Adrenal gland (tissue), 12 donors: ENCODE results near the gene KRT6C. TPM values are rescaled to one million over a fixed set of nuclear protein-coding genes. Genes with fewer than 3 reads are reported as not detected.
"Not testable (repeated sequence)": the region's sequence is repeated elsewhere in the genome, so short reads cannot be mapped to it uniquely, and the experiment has no call there.

ENCODE experiments used
- DNase-seq, 7 donors: peaks; one replicate each; pipeline ENCODE4 v3.0.0-alpha.2; 2019 to 2020
- H3K27ac ChIP-seq, 5 donors: fragments of 200-600 bp; sonication (generic) in 4 of 5; 1 replicate in 3 of 5; 2 replicates in 2 of 5; pipeline versions ENCODE4 v1.5.1 to v1.8.0; 2016 to 2020; ENCODE audit warnings: mild to moderate bottlenecking in 1 of 5
- H3K27me3 ChIP-seq: fragments of 200-600 bp; 2 replicates; pipeline ENCODE4 v1.8.0; 2021
- H3K36me3 ChIP-seq, 2 donors: fragments of 200-600 bp; replicated peaks in 1 of 2; 1 replicate in 1 of 2; 2 replicates in 1 of 2; pipeline versions ENCODE4 v1.5.1 to v1.8.0; 2018 to 2022
- H3K4me1 ChIP-seq, 2 donors: fragments of 200-600 bp; replicated peaks in 1 of 2; 1 replicate in 1 of 2; 2 replicates in 1 of 2; pipeline versions ENCODE4 v1.5.1 to v1.8.0; 2018 to 2021
- H3K4me3 ChIP-seq, 4 donors: fragments of 200-600 bp; sonication (generic) in 3 of 4; one replicate each; pipeline ENCODE4 v1.5.1; 2016 to 2018
- H3K9me3 ChIP-seq, 3 donors: fragments of 200-600 bp; sonication (generic) in 1 of 3; replicated peaks in 1 of 3; 1 replicate in 2 of 3; 2 replicates in 1 of 3; pipeline versions ENCODE4 v1.5.1 to v1.8.0; 2016 to 2021
- POLR2A ChIP-seq, 2 donors: fragments of 450-650 bp; IDR thresholded peaks; one replicate each; pipeline ENCODE4 v1.6.1; 2017; ENCODE audit warnings: antibody characterized with exemption in 2 of 2, mild to moderate bottlenecking in 2 of 2, moderate library complexity in 1 of 2
- WGBS, 4 donors: extraction: QIAGEN DNeasy Blood & Tissue Kit in 2 of 4; methylation state at CpG; one replicate each; pipeline versions ENCODE4 v1.1.5 to v1.1.7; 2013 to 2017; 5-methylcytosine and 5-hydroxymethylcytosine counted together
- intact Hi-C, 2 donors: fragments of 100-400 bp; cut with DNase I; formaldehyde crosslinking; loops; one replicate each; pipeline versions ENCODE4 v1.14.1 to v1.15.0; 2022 to 2023
- polyA plus RNA-seq, 3 donors: library from polyadenylated mRNA; stranded (reverse); fragments of 200-250 nt in 2 of 3; fragments of 350-450 nt in 1 of 3; fragmentation: Illumina TruSeq in 1 of 3; extraction: RNeasy Lipid Tissue Mini Kit (QIAGEN cat#74804) in 1 of 3; gene quantifications; one replicate each; pipeline ENCODE4 v1.2.3, GENCODE V29; 2013 to 2014
- total RNA-seq, 9 donors: library from RNA; depleted of rRNA in 4 of 9; stranded (reverse); fragments of >200 nt in 4 of 9; fragments of 120-200 nt in 1 of 9; fragmentation: NEBNext Ultra II Directional in 1 of 9; extraction: Animal tissue kit (Norgen Biotek cat#: 25700) in 1 of 9; gene quantifications; one replicate each; pipeline versions ENCODE4 v1.1.0 to v1.2.4, GENCODE V29; 2013 to 2023
- TF ChIP-seq, protein P1 (sequence below), 6 experiments: fragments of 450-650 bp in 4 of 6; fragments of 200-600 bp in 2 of 6; sonication (generic) in 1 of 6; IDR thresholded peaks; 1 replicate in 5 of 6; 2 replicates in 1 of 6; pipeline versions ENCODE4 v1.5.1 to v1.8.0; 2016 to 2021; ENCODE audit warnings: antibody characterized with exemption in 6 of 6, mild to moderate bottlenecking in 2 of 6, moderate library complexity in 1 of 6
- donor health status: healthy with polysubstance abuse.
- donor health status: Bipolar disorder and iron deficiency.
- donor health status: DM: yes; HTN: yes; CAD: no.
- donor health status: DM: no; HTN: no; CAD: no.
- donor health status: DM: no; HTN: no; CAD: no.
- donor health status: DM: yes; HTN: yes; CAD: no.

The KRT6C gene
- total and polyA plus RNA-seq, 12 donors, result 0.17 to 0.28 TPM; not detected in 10

DNA sequence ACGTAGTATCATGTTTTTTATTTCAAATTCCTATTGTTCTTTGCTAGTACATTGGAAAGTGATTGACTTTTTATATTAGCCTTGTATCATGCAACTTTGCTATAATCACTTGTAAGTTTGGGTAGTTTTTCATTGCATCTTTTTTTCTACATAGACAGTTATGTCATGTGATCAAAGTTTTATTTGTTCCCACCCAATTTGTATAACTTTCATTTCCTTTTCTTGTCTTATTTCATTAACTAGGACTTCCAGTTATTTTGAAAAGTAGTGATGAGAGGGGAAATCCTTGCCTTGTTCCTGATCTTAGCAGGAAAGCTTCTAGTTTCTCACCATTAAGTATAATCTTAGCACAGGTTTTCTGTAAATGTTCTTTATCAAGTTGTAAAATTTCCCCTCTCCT lies 29.3 kb upstream of the KRT6C start:
- peaks cover 7% of the 10 kb centered on the region for H3K27me3 ChIP-seq
- no peak overlapping the region for H3K4me3 ChIP-seq
- DNase-seq, result no peak
- TF ChIP-seq, protein P1, sequence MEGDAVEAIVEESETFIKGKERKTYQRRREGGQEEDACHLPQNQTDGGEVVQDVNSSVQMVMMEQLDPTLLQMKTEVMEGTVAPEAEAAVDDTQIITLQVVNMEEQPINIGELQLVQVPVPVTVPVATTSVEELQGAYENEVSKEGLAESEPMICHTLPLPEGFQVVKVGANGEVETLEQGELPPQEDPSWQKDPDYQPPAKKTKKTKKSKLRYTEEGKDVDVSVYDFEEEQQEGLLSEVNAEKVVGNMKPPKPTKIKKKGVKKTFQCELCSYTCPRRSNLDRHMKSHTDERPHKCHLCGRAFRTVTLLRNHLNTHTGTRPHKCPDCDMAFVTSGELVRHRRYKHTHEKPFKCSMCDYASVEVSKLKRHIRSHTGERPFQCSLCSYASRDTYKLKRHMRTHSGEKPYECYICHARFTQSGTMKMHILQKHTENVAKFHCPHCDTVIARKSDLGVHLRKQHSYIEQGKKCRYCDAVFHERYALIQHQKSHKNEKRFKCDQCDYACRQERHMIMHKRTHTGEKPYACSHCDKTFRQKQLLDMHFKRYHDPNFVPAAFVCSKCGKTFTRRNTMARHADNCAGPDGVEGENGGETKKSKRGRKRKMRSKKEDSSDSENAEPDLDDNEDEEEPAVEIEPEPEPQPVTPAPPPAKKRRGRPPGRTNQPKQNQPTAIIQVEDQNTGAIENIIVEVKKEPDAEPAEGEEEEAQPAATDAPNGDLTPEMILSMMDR (IDR thresholded peaks at IDR 0.05), result no peak
- TF ChIP-seq POLR2A (IDR thresholded peaks at IDR 0.05), result no peak
- no peaks in the 10 kb centered on the region for H3K4me1 ChIP-seq
- intact Hi-C loops, result loop anchor here in 1 of 2 donors (10.0 kb wide), 1 partner anchor 348 kb away; no protein-coding TSS in a partner anchor
- H3K36me3 ChIP-seq, result no peaks in the 10 kb centered on the region
- H3K9me3 ChIP-seq, result no peaks in the 10 kb centered on the region
- 58 to 90% (median 79%) methylated on average over 1 of the region's 1 CpG for WGBS, 4 donors
- H3K27ac ChIP-seq, result no peak overlapping the region

DNA sequence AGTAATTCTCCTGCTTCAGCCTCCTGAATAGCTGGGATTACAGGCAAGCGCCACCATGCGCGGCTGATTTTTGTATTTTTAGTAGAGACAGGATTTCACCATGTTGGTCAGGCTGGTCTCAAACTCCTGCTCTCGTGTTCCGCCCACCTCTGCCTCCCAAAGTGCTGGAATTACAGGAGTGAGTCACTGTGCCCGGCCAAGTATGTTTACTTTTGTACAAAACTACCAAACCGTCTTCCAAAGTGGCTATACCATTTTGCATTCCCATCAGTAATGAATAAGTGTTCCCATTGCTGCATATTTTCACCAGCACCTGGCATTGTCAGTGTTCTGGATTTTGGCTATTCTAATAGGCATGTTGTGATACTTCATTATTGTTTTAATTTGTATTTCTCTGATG lies 27.9 kb upstream of the KRT6C start:
- intact Hi-C loops, result loop anchor here in 1 of 2 donors (10.0 kb wide), 1 partner anchor 347 kb away; no protein-coding TSS in a partner anchor
- H3K27ac ChIP-seq, result no peak overlapping the region
- 75 to 90% (median 83%) methylated on average over 4 to 7 of the region's 7 CpGs for WGBS, 4 donors
- no peaks in the 10 kb centered on the region for H3K9me3 ChIP-seq
- TF ChIP-seq, protein P1 (IDR thresholded peaks at IDR 0.05), result no peak
- TF ChIP-seq POLR2A (IDR thresholded peaks at IDR 0.05), result no peak
- no peak for DNase-seq
- no peaks in the 10 kb centered on the region for H3K36me3 ChIP-seq
- H3K27me3 ChIP-seq, result peaks cover 2% of the 10 kb centered on the region
- H3K4me3 ChIP-seq, result no peak overlapping the region
- H3K4me1 ChIP-seq, result no peaks in the 10 kb centered on the region

DNA sequence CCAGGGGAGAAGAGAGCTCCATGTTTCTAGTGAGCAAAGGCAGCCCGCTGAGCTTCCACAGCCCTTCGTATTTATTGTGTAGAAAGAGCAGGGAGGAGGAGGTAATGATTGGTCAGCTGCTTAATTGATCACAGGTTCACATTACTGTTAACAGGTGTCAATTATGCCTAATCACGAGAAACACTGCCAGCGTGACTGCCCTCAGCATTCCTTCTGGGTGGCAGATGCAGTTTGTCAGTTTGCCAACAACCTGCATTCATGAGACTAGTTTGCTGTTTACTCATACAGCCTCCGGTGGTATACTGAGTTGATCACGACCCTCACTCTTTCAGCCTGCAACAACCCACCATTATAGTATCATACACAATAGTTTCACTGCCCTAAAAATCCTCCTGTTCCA lies 27.0 kb upstream of the KRT6C start:
- H3K4me1 ChIP-seq, H3K4me3 ChIP-seq, H3K27me3 ChIP-seq, DNase-seq, H3K9me3 ChIP-seq, H3K27ac ChIP-seq, H3K36me3 ChIP-seq: not testable (repeated sequence)
- WGBS, 4 donors, result 65 to 83% (median 75%) methylated on average over 6 of the region's 6 CpGs
- intact Hi-C loops, result loop anchor here in 1 of 2 donors (10.0 kb wide), 1 partner anchor 346 kb away; no protein-coding TSS in a partner anchor

DNA sequence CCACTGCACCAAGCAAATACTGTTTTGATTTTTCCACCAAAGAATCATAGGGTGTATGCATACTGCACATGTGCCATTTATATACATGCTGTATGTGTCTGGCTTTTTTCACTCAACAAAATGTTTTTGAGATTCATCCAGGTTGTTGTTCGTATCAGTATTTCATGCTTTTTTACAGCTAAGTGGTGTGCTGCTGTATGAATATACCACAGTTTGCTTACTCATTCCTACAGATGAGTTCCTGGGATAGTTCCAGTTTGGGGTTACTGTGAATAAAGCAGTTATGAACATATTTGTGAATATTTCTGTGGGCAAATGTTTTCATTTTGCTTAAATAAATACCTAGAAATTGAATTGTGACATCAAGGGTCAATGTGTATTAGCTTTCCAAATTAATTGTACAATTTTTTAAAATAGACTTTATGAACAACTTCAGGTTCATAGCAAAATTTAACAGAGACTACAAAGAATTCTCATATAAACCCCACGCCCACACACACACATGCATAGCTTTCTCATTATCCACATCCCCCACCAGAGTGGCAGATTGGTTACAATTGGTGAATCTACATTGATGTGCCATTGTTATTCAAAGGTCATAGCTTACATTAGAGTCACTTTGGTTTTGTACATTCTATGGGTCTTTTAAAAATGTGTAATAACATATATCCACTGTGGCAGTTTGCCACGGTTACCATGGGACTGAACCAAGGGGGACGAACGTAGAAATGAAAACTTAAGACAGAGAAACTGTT lies 26.4 kb upstream of the KRT6C start:
- H3K4me3 ChIP-seq, result no peak overlapping the region
- H3K27ac ChIP-seq, result no peak overlapping the region
- no peaks in the 10 kb centered on the region for H3K36me3 ChIP-seq
- TF ChIP-seq, protein P1 (IDR thresholded peaks at IDR 0.05), result no peak
- TF ChIP-seq POLR2A (IDR thresholded peaks at IDR 0.05), result no peak
- H3K27me3 ChIP-seq, result no peaks in the 10 kb centered on the region
- WGBS, 4 donors, result 56 to 73% (median 68%) methylated on average over 5 of the region's 5 CpGs
- intact Hi-C loops, result loop anchor here in 1 of 2 donors (10.0 kb wide), 1 partner anchor 345 kb away; no protein-coding TSS in a partner anchor
- DNase-seq, result no peak
- no peaks in the 10 kb centered on the region for H3K9me3 ChIP-seq
- H3K4me1 ChIP-seq, result no peaks in the 10 kb centered on the region

- H3K27ac ChIP-seq, result no peak overlapping the region
- TF ChIP-seq, protein P1 (IDR thresholded peaks at IDR 0.05), result no peak
- no peak for TF ChIP-seq POLR2A (IDR thresholded peaks at IDR 0.05)
- H3K4me3 ChIP-seq, result no peak overlapping the region
- intact Hi-C loops, result no loop called here
- DNase-seq, result no peak
- 32 to 79% (median 66%) methylated on average over 1 of the region's 1 CpG for WGBS, 4 donors
- H3K36me3 ChIP-seq, result no peaks in the 10 kb centered on the region
- H3K27me3 ChIP-seq, result no peaks in the 10 kb centered on the region
- H3K4me1 ChIP-seq, result no peaks in the 10 kb centered on the region
- no peaks in the 10 kb centered on the region for H3K9me3 ChIP-seq
Observed at GRCh38 chr12:52498946-52499345, 25.3 kb upstream of the KRT6C start.
